Mucosa of descending colon (tissue), 3 donors: ENCODE data around the gene CILP. TPM values are rescaled to one million over a fixed set of nuclear protein-coding genes. Genes with fewer than 3 reads are reported as not detected.
"Not testable (repeated sequence)": the region's sequence is repeated elsewhere in the genome, so short reads cannot be mapped to it uniquely, and the experiment has no call there.

Experiments used
- ATAC-seq: fragments of 200-7000 bp; cut with Tn5 transposase; one replicate; pipeline ENCODE4 v1.9.1; 2020; ENCODE audit warnings: mild to moderate bottlenecking, moderate library complexity
- DNase-seq, 3 donors: peaks; one replicate each; pipeline ENCODE4 v3.0.0-alpha.2; 2020
- H3K36me3 ChIP-seq: fragments of 200-600 bp; one replicate; pipeline ENCODE4 v1.8.0; 2021; ENCODE audit warnings: low read depth, mild to moderate bottlenecking
- H3K4me1 ChIP-seq: fragments of 200-600 bp; one replicate; pipeline ENCODE4 v1.8.0; 2021; ENCODE audit warnings: low read depth, mild to moderate bottlenecking
- H3K4me3 ChIP-seq: fragments of 200-600 bp; one replicate; pipeline ENCODE4 v1.8.0; 2021; ENCODE audit warnings: mild to moderate bottlenecking
- H3K9me3 ChIP-seq: fragments of 200-600 bp; one replicate; pipeline ENCODE4 v1.8.0; 2021; ENCODE audit warnings: mild to moderate bottlenecking
- CTCF ChIP-seq: fragments of 200-600 bp; IDR thresholded peaks from one replicate; pipeline ENCODE4 v1.8.0; 2022; ENCODE audit warnings: antibody characterized with exemption, mild to moderate bottlenecking
- intact Hi-C, 2 donors: fragments of 100-400 bp; cut with DNase I in 1 of 2; cut with micrococcal nuclease in 1 of 2; formaldehyde crosslinking; loops; one replicate each; pipeline versions ENCODE4 v1.11.0 to v1.11.1; 2022; cut with DNase I, micrococcal nuclease
- total RNA-seq, 3 donors: library from RNA; stranded (reverse); fragmentation: NEBNext Ultra II Directional in 2 of 3; extraction: Animal tissue kit (Norgen Biotek cat#: 25700) in 2 of 3; gene quantifications; one replicate each; pipeline versions ENCODE4 v1.2.1 to v1.2.4, GENCODE V29; 2021 to 2023
- donor health status: DM: no; HTN: no; CAD: no; lungs with moderate emphysema.
- donor health status: DM: no; HTN: no; CAD: no.
- donor health status: DM: no; HTN: yes; CAD: no.

The CILP gene
- total RNA-seq, 3 donors from 2014 or later, result 2.7 to 14.7 (median 10.3) TPM

DNA sequence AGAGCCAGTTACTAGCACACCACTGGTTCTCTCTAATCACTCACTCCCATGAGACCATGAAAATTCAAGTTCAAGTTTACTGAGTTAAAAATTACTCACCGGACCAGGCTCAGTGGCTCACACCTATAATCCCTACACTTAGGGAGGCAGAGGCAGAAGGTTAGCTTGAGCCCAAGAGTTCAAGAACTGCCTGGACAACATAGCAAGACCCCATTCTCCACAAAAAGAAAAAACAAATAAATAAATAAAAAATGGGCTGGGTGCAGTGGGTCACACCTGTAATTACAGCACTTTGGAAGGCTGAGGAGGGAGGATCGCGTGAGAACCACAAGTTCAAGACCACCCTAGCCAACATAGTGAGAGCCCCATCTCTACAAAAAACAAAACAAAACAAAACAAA is 21.2 kb upstream of the CILP start:
- no peak for ATAC-seq
- no peaks in the 10 kb centered on the region for H3K36me3 ChIP-seq
- no peak for DNase-seq
- no peaks in the 10 kb centered on the region for H3K4me1 ChIP-seq
- no peak overlapping the region for H3K4me3 ChIP-seq
- H3K9me3 ChIP-seq, result no peaks in the 10 kb centered on the region
- intact Hi-C loops, result no loop called here
- TF ChIP-seq CTCF, result no peak

GRCh38 chr15:65231306-65231705 is 20.0 kb upstream of the CILP start:
- ATAC-seq (no peak), DNase-seq (no peak)
- intact Hi-C loops, result no loop called here
- no peaks in the 10 kb centered on the region for H3K4me1 ChIP-seq
- no peaks in the 10 kb centered on the region for H3K9me3 ChIP-seq
- H3K4me3 ChIP-seq, result no peak overlapping the region
- no peaks in the 10 kb centered on the region for H3K36me3 ChIP-seq
- TF ChIP-seq CTCF, result no peak

- intact Hi-C loops, ATAC-seq, H3K4me1 ChIP-seq, H3K36me3 ChIP-seq, DNase-seq, H3K4me3 ChIP-seq, H3K9me3 ChIP-seq: not testable (repeated sequence)
Observed at GRCh38 chr15:65226901-65227300, 15.6 kb upstream of the CILP start.

DNA sequence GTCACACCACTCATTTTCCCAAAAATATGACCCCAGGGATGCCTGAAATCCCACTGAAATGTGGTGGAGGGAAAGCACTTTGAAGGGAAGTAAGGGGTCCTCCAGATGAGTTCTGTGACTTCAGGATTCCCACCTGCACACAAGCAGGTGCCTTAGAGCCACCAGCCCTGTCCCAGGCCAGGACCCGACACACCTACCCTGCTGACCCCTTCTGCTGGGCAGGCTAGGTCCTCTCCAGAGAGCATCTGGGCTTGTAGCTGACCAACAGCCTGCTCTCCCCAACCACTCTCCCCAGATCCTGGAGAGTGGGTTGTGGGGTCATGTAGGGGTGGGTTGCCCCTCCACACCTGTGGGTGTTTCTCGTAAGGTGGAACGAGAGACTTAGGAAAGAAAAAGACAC is 14.9 kb upstream of the CILP start:
- ATAC-seq, result no peak
- TF ChIP-seq CTCF, result no peak

DNA sequence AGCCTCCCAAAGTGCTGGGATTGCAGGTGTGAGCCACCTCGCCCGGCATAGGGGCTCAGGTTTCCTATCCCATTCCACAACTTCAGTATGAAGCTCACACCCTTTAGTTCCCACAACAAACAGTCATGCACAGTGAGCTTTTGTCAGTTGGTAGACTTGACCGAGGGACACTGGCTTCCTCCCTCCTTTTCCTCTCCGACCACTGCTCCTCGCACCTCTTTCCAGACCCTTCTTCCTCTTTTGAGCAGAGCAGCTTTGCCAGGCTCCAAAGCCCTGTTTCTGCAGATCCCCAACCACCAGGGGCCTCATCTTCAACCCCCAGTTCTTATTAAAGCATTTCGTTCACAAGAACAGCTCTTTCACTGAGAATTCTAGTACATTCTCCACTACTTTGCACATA is 12.7 kb upstream of the CILP start:
- no peak for TF ChIP-seq CTCF
- no peak for ATAC-seq

More for the DNA sequence above, 14.9 kb upstream of the CILP start:
- no peak overlapping the region for H3K4me3 ChIP-seq
- DNase-seq, result no peak
- no peaks in the 10 kb centered on the region for H3K4me1 ChIP-seq
- no peaks in the 10 kb centered on the region for H3K9me3 ChIP-seq
- intact Hi-C loops, result no loop called here
- H3K36me3 ChIP-seq, result no peaks in the 10 kb centered on the region

GRCh38 chr15:65222891-65223290 is 11.6 kb upstream of the CILP start:
- Histone ChIP-seq H3K9me3 (no peaks in the 10 kb centered on the region), H3K36me3 (no peaks in the 10 kb centered on the region), H3K4me1 (no peaks in the 10 kb centered on the region), H3K4me3 (no peak overlapping the region)
- ATAC-seq (no peak), DNase-seq (no peak)
- no peak for TF ChIP-seq CTCF
- intact Hi-C loops, result no loop called here

More for the DNA sequence above, 12.7 kb upstream of the CILP start:
- intact Hi-C loops, result no loop called here
- no peaks in the 10 kb centered on the region for H3K9me3 ChIP-seq
- no peaks in the 10 kb centered on the region for H3K36me3 ChIP-seq
- no peak for DNase-seq
- H3K4me3 ChIP-seq, result no peak overlapping the region
- H3K4me1 ChIP-seq, result no peaks in the 10 kb centered on the region
